ENCODE results near the gene GVQW3.

DNA sequence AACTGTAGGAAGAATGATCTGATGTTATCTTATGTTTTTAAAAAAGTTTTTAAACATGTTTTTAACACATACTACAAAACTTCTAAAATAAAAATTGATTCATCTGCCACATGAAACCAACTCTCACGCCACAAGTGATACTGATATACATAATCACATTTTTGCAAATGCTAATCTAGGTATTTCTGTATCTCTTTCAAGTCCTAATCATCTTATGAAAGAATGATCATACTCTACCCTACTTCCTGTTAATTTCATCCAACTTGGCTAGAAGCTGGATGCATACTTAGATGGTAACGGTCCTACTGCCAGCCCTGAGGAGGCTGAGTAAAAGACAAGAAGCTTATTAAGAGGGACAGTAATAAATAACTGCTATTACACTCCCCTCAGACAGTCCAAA is 19.3 kb upstream of the GVQW3 start:
- TF ChIP-seq, protein P1, sequence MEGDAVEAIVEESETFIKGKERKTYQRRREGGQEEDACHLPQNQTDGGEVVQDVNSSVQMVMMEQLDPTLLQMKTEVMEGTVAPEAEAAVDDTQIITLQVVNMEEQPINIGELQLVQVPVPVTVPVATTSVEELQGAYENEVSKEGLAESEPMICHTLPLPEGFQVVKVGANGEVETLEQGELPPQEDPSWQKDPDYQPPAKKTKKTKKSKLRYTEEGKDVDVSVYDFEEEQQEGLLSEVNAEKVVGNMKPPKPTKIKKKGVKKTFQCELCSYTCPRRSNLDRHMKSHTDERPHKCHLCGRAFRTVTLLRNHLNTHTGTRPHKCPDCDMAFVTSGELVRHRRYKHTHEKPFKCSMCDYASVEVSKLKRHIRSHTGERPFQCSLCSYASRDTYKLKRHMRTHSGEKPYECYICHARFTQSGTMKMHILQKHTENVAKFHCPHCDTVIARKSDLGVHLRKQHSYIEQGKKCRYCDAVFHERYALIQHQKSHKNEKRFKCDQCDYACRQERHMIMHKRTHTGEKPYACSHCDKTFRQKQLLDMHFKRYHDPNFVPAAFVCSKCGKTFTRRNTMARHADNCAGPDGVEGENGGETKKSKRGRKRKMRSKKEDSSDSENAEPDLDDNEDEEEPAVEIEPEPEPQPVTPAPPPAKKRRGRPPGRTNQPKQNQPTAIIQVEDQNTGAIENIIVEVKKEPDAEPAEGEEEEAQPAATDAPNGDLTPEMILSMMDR (IDR thresholded peaks at IDR 0.05), result no peak
- no peak for TF ChIP-seq POLR2A (IDR thresholded peaks at IDR 0.05)

Measured in lower leg skin (tissue), 3 donors.